IMR-90 (cell line): ENCODE measurements around the gene PCSK2. TPM values are rescaled to one million over a fixed set of nuclear protein-coding genes. Genes with fewer than 3 reads are reported as not detected.

ENCODE experiments used
- ATAC-seq: fragments of 200-7000 bp; cut with Tn5 transposase; 2 replicates; pipeline ENCODE4 v1.9.1; 2020; ENCODE audit warnings: low read depth, mild to moderate bottlenecking, moderate library complexity
- BruUV-seq: library from RNA; stranded (reverse); fragments of 400-500 nt; replicated peaks from 2 replicates; lab custom pipeline; 2021; lab: Mats Ljungman, UMichigan
- CTCF ChIA-PET: fragments of 300-600 bp; formaldehyde crosslinking; extraction: SDS; loops from one replicate; lab custom pipeline; 2021; ENCODE audit warnings: antibody characterized with exemption; lab: Yijun Ruan, JAX
- POLR2A ChIA-PET: fragments of 300-600 bp; sonication (Branson Sonifier 250); formaldehyde crosslinking; loops from one replicate; lab custom pipeline; 2022; ENCODE audit warnings: antibody characterized with exemption; ENCODE audit not compliant: unreplicated experiment; lab: Charles Lee
- DNase-seq: peaks from one replicate; pipeline ENCODE4 v3.0.0; 2013
- H2AFZ ChIP-seq: replicated peaks from 2 replicates; pipeline ENCODE3; 2013; ENCODE audit warnings: low read length, mild to moderate bottlenecking; ENCODE audit not compliant: poor library complexity
- H2AK5ac ChIP-seq: 2 replicates; pipeline ENCODE4 v1.6.1; 2013; ENCODE audit warnings: low read depth, low read length, inconsistent platforms
- H2AK9ac ChIP-seq: replicated peaks from 2 replicates; pipeline ENCODE3; 2013; ENCODE audit warnings: mild to moderate bottlenecking, low read depth, low read length, moderate library complexity; ENCODE audit not compliant: poor library complexity
- H2BK120ac ChIP-seq: 2 replicates; pipeline ENCODE4 v1.6.1; 2013; ENCODE audit warnings: low read depth, low read length, inconsistent platforms
- H2BK15ac ChIP-seq: 3 replicates; pipeline ENCODE4 v1.6.1; 2013; ENCODE audit warnings: low read depth, low read length, inconsistent platforms
- H2BK20ac ChIP-seq: 2 replicates; pipeline ENCODE4 v1.6.1; 2013; ENCODE audit warnings: low read depth, mild to moderate bottlenecking, inconsistent platforms, low read length, moderate library complexity
- H2BK5ac ChIP-seq: 2 replicates; pipeline ENCODE4 v1.6.1; 2013; ENCODE audit warnings: mild to moderate bottlenecking, low read depth, low read length, inconsistent platforms; ENCODE audit not compliant: poor library complexity, severe bottlenecking
- H3K14ac ChIP-seq: replicated peaks from 2 replicates; pipeline ENCODE4 v1.6.1; 2013; ENCODE audit warnings: low read depth, low read length, inconsistent platforms
- H3K18ac ChIP-seq: 2 replicates; pipeline ENCODE4 v1.6.1; 2013; ENCODE audit warnings: low read depth, low read length, control low read depth
- H3K23ac ChIP-seq: 2 replicates; pipeline ENCODE4 v1.6.1; 2013; ENCODE audit warnings: low read depth, low read length, inconsistent platforms
- H3K27ac ChIP-seq: 2 replicates; pipeline ENCODE4 v1.5.1; 2013; ENCODE audit warnings: mild to moderate bottlenecking, control low read depth, low read length; ENCODE audit not compliant: insufficient read depth
- H3K27me3 ChIP-seq: 2 replicates; pipeline ENCODE4 v1.6.1; 2013; ENCODE audit warnings: low read length; ENCODE audit not compliant: control insufficient read depth, insufficient read depth
- H3K36me3 ChIP-seq: 2 replicates; pipeline ENCODE4 v1.6.1; 2013; ENCODE audit warnings: low read length, mixed read lengths; ENCODE audit not compliant: control insufficient read depth, insufficient read depth
- H3K4ac ChIP-seq: 2 replicates; pipeline ENCODE4 v1.6.1; 2013; ENCODE audit warnings: low read depth, low read length, inconsistent platforms
- H3K4me1 ChIP-seq: 2 replicates; pipeline ENCODE4 v1.6.1; 2013; ENCODE audit warnings: low read length, mixed read lengths; ENCODE audit not compliant: control insufficient read depth, insufficient read depth
- H3K4me2 ChIP-seq: 2 replicates; pipeline ENCODE4 v1.6.1; 2013; ENCODE audit warnings: low read depth, mild to moderate bottlenecking, control low read depth, low read length, moderate library complexity
- H3K4me3 ChIP-seq: 2 replicates; pipeline ENCODE4 v1.5.1; 2013; ENCODE audit warnings: low read depth, mild to moderate bottlenecking, control low read depth, low read length, moderate library complexity; ENCODE audit not compliant: insufficient read depth
- H3K56ac ChIP-seq: 2 replicates; pipeline ENCODE4 v1.6.1; 2013; ENCODE audit warnings: low read length, inconsistent platforms; ENCODE audit not compliant: insufficient read depth; ENCODE audit errors: extremely low read depth
- H3K79me1 ChIP-seq, 2 experiments: 2 replicates each; pipeline ENCODE4 v1.6.1; 2013; ENCODE audit warnings: low read length in 2 of 2, inconsistent platforms in 1 of 2, low read depth in 1 of 2
- H3K9ac ChIP-seq: 2 replicates; pipeline ENCODE4 v1.6.1; 2013; ENCODE audit warnings: low read depth, low read length, control low read depth
- H3K9me1 ChIP-seq: 2 replicates; pipeline ENCODE4 v1.6.1; 2013; ENCODE audit warnings: low read length, inconsistent platforms; ENCODE audit not compliant: insufficient read depth
- H3K9me3 ChIP-seq: 2 replicates; pipeline ENCODE4 v1.6.1; 2013; ENCODE audit warnings: low read length; ENCODE audit not compliant: control insufficient read depth, insufficient read depth
- H4K20me1 ChIP-seq: 2 replicates; pipeline ENCODE4 v1.6.1; 2013; ENCODE audit warnings: low read length, inconsistent platforms; ENCODE audit not compliant: insufficient read depth
- H4K5ac ChIP-seq: 2 replicates; pipeline ENCODE4 v1.6.1; 2013; ENCODE audit warnings: mild to moderate bottlenecking, low read depth, low read length, control low read depth
- H4K8ac ChIP-seq, 2 experiments: 2 replicates each; pipeline ENCODE4 v1.6.1; 2013; ENCODE audit warnings: low read depth in 2 of 2, low read length in 2 of 2, control low read depth in 1 of 2, inconsistent platforms in 1 of 2
- H4K91ac ChIP-seq: 2 replicates; pipeline ENCODE4 v1.6.1; 2013; ENCODE audit warnings: low read depth, low read length, inconsistent platforms; ENCODE audit not compliant: insufficient read depth
- MXI1 ChIP-seq: IDR thresholded peaks from 2 replicates; pipeline ENCODE4 v1.6.1; 2012; ENCODE audit warnings: low read depth, mild to moderate bottlenecking, low read length, moderate library complexity, borderline replicate concordance
- POLR2A ChIP-seq: IDR thresholded peaks from 2 replicates; pipeline ENCODE4 v1.6.1; 2012; ENCODE audit warnings: mild to moderate bottlenecking, low read depth, low read length
- RAD21 ChIP-seq: IDR thresholded peaks from 2 replicates; pipeline ENCODE4 v1.6.1; 2012; ENCODE audit warnings: low read length, improper control_type of control experiment
- WGBS, 2 experiments: methylation state at CpG; one replicate each; pipeline versions ENCODE4 v1.1.5 to v1.1.7; 2013; ENCODE audit warnings: missing lambda C conversion rate in 2 of 2; ENCODE audit not compliant: insufficient read length in 1 of 2; ENCODE audit errors: extremely low coverage in 2 of 2; 5-methylcytosine and 5-hydroxymethylcytosine counted together
- dilution Hi-C: fragments of 300-500 bp; cut with HindIII; formaldehyde crosslinking; loops from one replicate; pipeline ENCODE4 v1.14.3; 2018; ENCODE audit warnings: low sequenced_read_pairs; ENCODE audit not compliant: unreplicated experiment
- in situ Hi-C: fragments of 300-500 bp; cut with MboI; formaldehyde crosslinking; loops from 3 replicates; pipeline ENCODE4 v1.14.3; 2019; ENCODE audit warnings: low sequenced_read_pairs, inconsistent platforms, mixed read lengths
- intact Hi-C: fragments of 100-400 bp; cut with micrococcal nuclease; formaldehyde crosslinking; loops from 2 replicates; pipeline ENCODE4 v1.10.0; 2022
- polyA plus RNA-seq, 3 experiments: library from polyadenylated mRNA; depleted of rRNA; stranded (reverse); fragments of >200 nt; gene quantifications; 2 replicates each; pipeline ENCODE4 v1.2.3, GENCODE V29; 2012; ENCODE audit warnings: low replicate concordance in 1 of 3
- total RNA-seq: library from RNA; depleted of rRNA; stranded (reverse); fragments of >200 nt; gene quantifications from 2 replicates; pipeline ENCODE4 v1.2.3, GENCODE V29; 2012
- TF ChIP-seq, protein P1 (sequence below): conservative IDR thresholded peaks from 2 replicates; pipeline ENCODE4 v1.5.1; 2012; ENCODE audit warnings: mild to moderate bottlenecking, low read depth, low read length, improper control_type of control experiment

PCSK2 gene
- total and polyA plus RNA-seq, 2 of the 4 experiments (the other 2 are of a cell fraction) = not detected

DNA sequence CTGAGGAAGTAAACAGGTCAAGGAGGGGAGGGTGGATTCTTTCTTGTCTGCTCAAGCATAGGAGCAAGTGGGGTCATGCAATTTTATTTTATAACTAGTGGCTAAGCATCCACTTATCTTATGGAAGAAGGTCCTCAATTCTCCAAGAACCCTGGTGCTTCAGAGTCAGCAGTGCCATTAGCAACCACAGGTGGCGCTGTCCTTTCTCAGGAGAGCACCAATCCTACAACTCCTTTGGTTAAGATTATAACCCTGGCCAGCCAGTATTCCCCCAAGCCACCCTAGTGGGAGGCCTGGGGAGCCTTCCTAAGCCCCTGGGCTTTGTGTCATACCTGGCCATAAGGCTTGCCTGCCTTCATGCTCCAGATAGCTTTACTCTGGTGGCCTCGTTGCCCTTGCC is 60.7 kb downstream of the PCSK2 start:
- Histone ChIP-seq H3K27ac (no peak overlapping the region), H2AK9ac (no peak overlapping the region), H3K9me3 (no peaks in the 10 kb centered on the region), H2BK5ac (no peak overlapping the region), H3K79me1 (no peaks in the 10 kb centered on the region), H3K4ac (no peak overlapping the region), H3K4me3 (no peak overlapping the region), H3K14ac (no peak overlapping the region), H3K23ac (no peak overlapping the region), H3K18ac (no peak overlapping the region), H3K9ac (no peak overlapping the region), H4K20me1 (no peaks in the 10 kb centered on the region), H3K9me1 (no peaks in the 10 kb centered on the region), H4K8ac (no peak overlapping the region), H3K4me2 (no peak overlapping the region), H3K27me3 (peaks cover 2% of the 10 kb centered on the region; the same call in 1 of the 2 replicates), H2BK15ac (no peak overlapping the region), H3K36me3 (no peaks in the 10 kb centered on the region), H2BK120ac (no peak overlapping the region), H2BK20ac (no peak overlapping the region), H2AK5ac (no peak overlapping the region), H2AFZ (no peak overlapping the region), H3K56ac (no peak overlapping the region), H4K5ac (no peak overlapping the region), H3K4me1 (no peaks in the 10 kb centered on the region), H4K91ac (no peak overlapping the region)
- whole genome bisulfite sequencing, 2 experiments = no CpG with 5 or more reads among the region's 2 CpGs
- DNase-seq (no peak), ATAC-seq (no peak)
- intact Hi-C loops = loop anchor here (10.0 kb wide), 1 partner anchor 137 kb away; no protein-coding TSS in a partner anchor
- in situ Hi-C loops = no loop called here
- dilution Hi-C loops = no loop called here
- BruUV-seq = no TSS peak
- TF ChIP-seq, protein P1, sequence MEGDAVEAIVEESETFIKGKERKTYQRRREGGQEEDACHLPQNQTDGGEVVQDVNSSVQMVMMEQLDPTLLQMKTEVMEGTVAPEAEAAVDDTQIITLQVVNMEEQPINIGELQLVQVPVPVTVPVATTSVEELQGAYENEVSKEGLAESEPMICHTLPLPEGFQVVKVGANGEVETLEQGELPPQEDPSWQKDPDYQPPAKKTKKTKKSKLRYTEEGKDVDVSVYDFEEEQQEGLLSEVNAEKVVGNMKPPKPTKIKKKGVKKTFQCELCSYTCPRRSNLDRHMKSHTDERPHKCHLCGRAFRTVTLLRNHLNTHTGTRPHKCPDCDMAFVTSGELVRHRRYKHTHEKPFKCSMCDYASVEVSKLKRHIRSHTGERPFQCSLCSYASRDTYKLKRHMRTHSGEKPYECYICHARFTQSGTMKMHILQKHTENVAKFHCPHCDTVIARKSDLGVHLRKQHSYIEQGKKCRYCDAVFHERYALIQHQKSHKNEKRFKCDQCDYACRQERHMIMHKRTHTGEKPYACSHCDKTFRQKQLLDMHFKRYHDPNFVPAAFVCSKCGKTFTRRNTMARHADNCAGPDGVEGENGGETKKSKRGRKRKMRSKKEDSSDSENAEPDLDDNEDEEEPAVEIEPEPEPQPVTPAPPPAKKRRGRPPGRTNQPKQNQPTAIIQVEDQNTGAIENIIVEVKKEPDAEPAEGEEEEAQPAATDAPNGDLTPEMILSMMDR = 0 out of 2 replicates have a peak, but pooled peaks have one; percentile 4
- TF ChIP-seq POLR2A (no peak), MXI1 (no peak), RAD21 (no peak)
- ChIA-PET CTCF (no interaction called here), POLR2A (interaction anchor here (0.6 kb wide), 1 partner anchor 737 kb away, joined by 4 read pairs; no protein-coding TSS in a partner anchor)
